Natural killer cell (primary cell): ENCODE data around the gene EHD3. TPM values are rescaled to one million over a fixed set of nuclear protein-coding genes. Genes with fewer than 3 reads are reported as not detected.

Experiments used
- ATAC-seq, 3 donors: fragments of 150-1000 bp in 2 of 3; fragments of 200-7000 bp in 1 of 3; cut with Tn5 transposase; 1 replicate in 1 of 3; 2 replicates in 2 of 3; pipeline ENCODE4 v1.10.0; 2021; ENCODE audit warnings: mild to moderate bottlenecking in 2 of 3, moderate library complexity in 2 of 3
- DNase-seq, 2 donors: peaks; one replicate each; pipeline versions ENCODE4 v3.0.0 to v3.0.0-alpha.2; 2013 to 2021; ENCODE audit warnings: mixed read lengths in 1 of 2
- H3K27ac ChIP-seq: one replicate; pipeline ENCODE4 v1.5.1; 2013; ENCODE audit warnings: mild to moderate bottlenecking, low read length
- H3K27me3 ChIP-seq: one replicate; pipeline ENCODE4 v1.6.1; 2013; ENCODE audit warnings: low read length; ENCODE audit not compliant: control insufficient read depth, insufficient read depth
- H3K36me3 ChIP-seq: one replicate; pipeline ENCODE4 v1.6.1; 2013; ENCODE audit warnings: low read length; ENCODE audit not compliant: control insufficient read depth, insufficient read depth
- H3K4me1 ChIP-seq: one replicate; pipeline ENCODE4 v1.6.1; 2013; ENCODE audit warnings: low read length; ENCODE audit not compliant: control insufficient read depth, insufficient read depth
- H3K4me3 ChIP-seq: one replicate; pipeline ENCODE4 v1.5.1; 2013; ENCODE audit warnings: low read length
- H3K9me3 ChIP-seq: one replicate; pipeline ENCODE4 v1.6.1; 2013; ENCODE audit warnings: low read length; ENCODE audit not compliant: control insufficient read depth, insufficient read depth
- H3K27ac Mint-ChIP-seq, 2 donors: one replicate each; pipeline ENCODE4 v1.8.0; 2022; ENCODE audit warnings: mild to moderate bottlenecking in 2 of 2, mixed read lengths in 2 of 2, moderate library complexity in 1 of 2
- H3K27me3 Mint-ChIP-seq, 2 donors: one replicate each; pipeline ENCODE4 v1.8.0; 2022; ENCODE audit warnings: low read depth in 2 of 2, mixed read lengths in 2 of 2
- H3K36me3 Mint-ChIP-seq: one replicate; pipeline ENCODE4 v1.8.0; 2022; ENCODE audit warnings: mixed read lengths
- H3K4me1 Mint-ChIP-seq, 2 donors: one replicate each; pipeline ENCODE4 v1.8.0; 2022; ENCODE audit warnings: mixed read lengths in 2 of 2
- H3K4me3 Mint-ChIP-seq: one replicate; pipeline ENCODE4 v1.8.0; 2022; ENCODE audit warnings: mild to moderate bottlenecking, moderate library complexity, mixed read lengths
- H3K9me3 Mint-ChIP-seq, 2 donors: one replicate each; pipeline ENCODE4 v1.8.0; 2022; ENCODE audit warnings: mixed read lengths in 2 of 2
- WGBS: methylation state at CpG from one replicate; pipeline ENCODE4 v1.1.7; 2013; ENCODE audit warnings: missing lambda C conversion rate; ENCODE audit not compliant: insufficient coverage; 5-methylcytosine and 5-hydroxymethylcytosine counted together
- intact Hi-C: fragments of 100-400 bp; cut with micrococcal nuclease; formaldehyde crosslinking; loops from one replicate; pipeline ENCODE4 v1.14.2; 2022
- total RNA-seq, 4 donors: library from RNA; stranded (reverse); fragments of 120-200 nt in 1 of 4; gene quantifications; one replicate each; pipeline versions ENCODE4 v1.2.3 to v1.2.4, GENCODE V29; 2013 to 2022
- TF ChIP-seq, protein P1 (sequence below): fragments of 200-600 bp; IDR thresholded peaks from one replicate; pipeline ENCODE4 v1.8.0; 2022; ENCODE audit warnings: antibody characterized with exemption

EHD3 gene
- total RNA-seq, 3 donors from 2014 or later (not counting 1 experiment from before 2014, with no cell fraction given), result 5.6 to 7.8 (median 7.2) TPM

DNA sequence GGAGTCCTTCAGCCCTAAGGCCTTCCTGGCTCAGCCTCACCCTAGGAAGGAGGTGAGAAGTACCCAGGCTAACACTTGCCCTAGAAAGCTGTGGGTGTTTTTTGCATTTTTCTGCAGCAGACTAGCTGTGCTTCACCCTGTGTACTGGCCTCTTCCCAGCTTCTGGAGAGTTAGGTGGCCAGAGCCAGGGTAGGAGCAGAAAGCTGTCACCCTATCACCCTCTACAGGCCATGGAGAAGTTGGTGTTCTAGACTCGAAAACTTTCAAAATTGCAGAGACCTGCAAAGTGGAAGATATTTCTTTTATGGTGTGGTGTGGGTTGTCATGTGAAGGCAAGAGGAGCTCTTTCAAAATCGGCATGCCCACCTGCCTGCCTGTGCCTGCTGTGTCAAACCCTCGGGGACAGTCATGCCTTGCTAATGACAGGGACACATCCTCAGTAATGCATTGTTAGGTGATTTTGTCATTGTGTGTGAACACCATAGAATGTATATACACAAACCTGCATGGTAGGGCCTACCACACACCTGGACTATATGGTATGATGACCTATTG lies 29.8 kb downstream of the EHD3 start:
- no peaks in the 10 kb centered on the region for H3K4me1 Mint-ChIP-seq

DNA sequence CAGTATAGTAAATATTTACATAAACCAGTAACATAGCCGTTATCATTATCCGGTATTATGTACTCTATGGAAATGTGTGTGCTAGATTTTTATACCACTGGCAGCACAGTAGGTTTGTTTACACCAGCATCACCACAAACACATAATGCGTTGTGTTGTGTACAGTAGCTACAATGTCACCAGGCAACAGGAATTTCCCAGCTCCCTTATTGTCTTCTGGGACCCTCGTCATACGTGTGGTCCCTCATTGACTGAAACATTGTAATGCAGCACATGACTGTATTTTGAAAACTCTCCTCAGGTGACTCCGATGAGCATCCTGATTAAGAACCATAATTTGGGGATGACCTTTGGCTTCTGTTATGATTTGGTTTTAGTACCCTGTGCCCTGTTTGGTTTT lies 31.3 kb downstream of the EHD3 start:
- DNase-seq, result no peak
- Histone ChIP-seq H3K27ac (no peak overlapping the region), H3K36me3 (peaks cover 2% of the 10 kb centered on the region), H3K9me3 (no peaks in the 10 kb centered on the region), H3K4me1 (no peaks in the 10 kb centered on the region), H3K27me3 (no peaks in the 10 kb centered on the region), H3K4me3 (no peak overlapping the region)
- TF ChIP-seq, protein P1, sequence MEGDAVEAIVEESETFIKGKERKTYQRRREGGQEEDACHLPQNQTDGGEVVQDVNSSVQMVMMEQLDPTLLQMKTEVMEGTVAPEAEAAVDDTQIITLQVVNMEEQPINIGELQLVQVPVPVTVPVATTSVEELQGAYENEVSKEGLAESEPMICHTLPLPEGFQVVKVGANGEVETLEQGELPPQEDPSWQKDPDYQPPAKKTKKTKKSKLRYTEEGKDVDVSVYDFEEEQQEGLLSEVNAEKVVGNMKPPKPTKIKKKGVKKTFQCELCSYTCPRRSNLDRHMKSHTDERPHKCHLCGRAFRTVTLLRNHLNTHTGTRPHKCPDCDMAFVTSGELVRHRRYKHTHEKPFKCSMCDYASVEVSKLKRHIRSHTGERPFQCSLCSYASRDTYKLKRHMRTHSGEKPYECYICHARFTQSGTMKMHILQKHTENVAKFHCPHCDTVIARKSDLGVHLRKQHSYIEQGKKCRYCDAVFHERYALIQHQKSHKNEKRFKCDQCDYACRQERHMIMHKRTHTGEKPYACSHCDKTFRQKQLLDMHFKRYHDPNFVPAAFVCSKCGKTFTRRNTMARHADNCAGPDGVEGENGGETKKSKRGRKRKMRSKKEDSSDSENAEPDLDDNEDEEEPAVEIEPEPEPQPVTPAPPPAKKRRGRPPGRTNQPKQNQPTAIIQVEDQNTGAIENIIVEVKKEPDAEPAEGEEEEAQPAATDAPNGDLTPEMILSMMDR, result no peak
- Mint-ChIP-seq H3K4me1 (no peaks in the 10 kb centered on the region), H3K9me3 (no peaks in the 10 kb centered on the region), H3K27me3 (no peaks in the 10 kb centered on the region), H3K27ac (no peak overlapping the region), H3K4me3 (no peak overlapping the region), H3K36me3 (no peaks in the 10 kb centered on the region)
- no peak for ATAC-seq
- WGBS, result 94% methylated on average over 4 of the region's 6 CpGs
- intact Hi-C loops, result no loop called here

More for the DNA sequence above, 29.8 kb downstream of the EHD3 start:
- no peaks in the 10 kb centered on the region for H3K27me3 Mint-ChIP-seq
- intact Hi-C loops, result no loop called here
- ATAC-seq (no peak), DNase-seq (no peak)
- Histone ChIP-seq H3K9me3 (no peaks in the 10 kb centered on the region), H3K4me3 (no peak overlapping the region), H3K4me1 (no peaks in the 10 kb centered on the region), H3K27me3 (no peaks in the 10 kb centered on the region), H3K27ac (no peak overlapping the region), H3K36me3 (peaks cover 2% of the 10 kb centered on the region)
- TF ChIP-seq, protein P1, result no peak
- no peak overlapping the region for H3K4me3 Mint-ChIP-seq
- 79% methylated on average over 3 of the region's 3 CpGs for WGBS
- H3K9me3 Mint-ChIP-seq, result no peaks in the 10 kb centered on the region
- no peaks in the 10 kb centered on the region for H3K36me3 Mint-ChIP-seq
- no peak overlapping the region for H3K27ac Mint-ChIP-seq

DNA sequence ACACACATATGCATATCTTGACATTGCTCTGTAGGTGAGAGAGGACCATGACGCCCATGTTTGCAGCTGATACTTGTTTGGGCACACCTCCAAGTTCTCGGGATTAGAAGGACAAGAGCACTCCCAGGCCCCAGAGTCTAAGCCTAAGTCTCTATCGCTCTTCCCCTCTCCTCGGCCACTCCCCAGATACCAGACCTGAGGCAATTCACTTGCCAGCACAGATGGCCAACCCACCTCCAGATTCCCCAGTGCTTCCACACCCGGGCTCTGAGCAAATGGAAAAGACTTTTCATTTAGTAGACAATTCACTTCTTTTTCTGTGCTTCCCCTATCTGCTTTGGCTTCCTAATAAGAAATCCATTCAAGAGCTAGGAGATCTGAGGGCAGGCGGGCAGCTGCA lies 32.9 kb downstream of the EHD3 start:
- no peaks in the 10 kb centered on the region for H3K36me3 Mint-ChIP-seq
- Histone ChIP-seq H3K9me3 (no peaks in the 10 kb centered on the region), H3K36me3 (peaks cover 2% of the 10 kb centered on the region), H3K27me3 (no peaks in the 10 kb centered on the region), H3K4me1 (no peaks in the 10 kb centered on the region), H3K4me3 (no peak overlapping the region), H3K27ac (no peak overlapping the region)
- no peaks in the 10 kb centered on the region for H3K9me3 Mint-ChIP-seq
- no peaks in the 10 kb centered on the region for H3K27me3 Mint-ChIP-seq
- no peak overlapping the region for H3K27ac Mint-ChIP-seq
- H3K4me1 Mint-ChIP-seq, result no peaks in the 10 kb centered on the region
- no peak overlapping the region for H3K4me3 Mint-ChIP-seq
- ATAC-seq (no peak), DNase-seq (no peak)
- WGBS, result 95% methylated on average over 6 of the region's 6 CpGs
- intact Hi-C loops, result no loop called here
- TF ChIP-seq, protein P1, result no peak
